ENCODE results near the gene OCA2.
"Not testable (repeated sequence)": the region's sequence is repeated elsewhere in the genome, so short reads cannot be mapped to it uniquely, and the experiment has no call there.

OCA2 gene

GRCh38 chr15:27993544-27993943 is 105.6 kb downstream of the OCA2 start:
- DNase-seq = no peak

GRCh38 chr15:27990521-27991515 is 108.3 kb downstream of the OCA2 start:
- DNase-seq = peak; percentile 18

GRCh38 chr15:27989838-27990237 is 109.3 kb downstream of the OCA2 start:
- no peak for DNase-seq

GRCh38 chr15:27989427-27989826 is 109.7 kb downstream of the OCA2 start:
- peak; percentile 36 for DNase-seq

GRCh38 chr15:27985099-27985498 is 114.0 kb downstream of the OCA2 start:
- no peak for DNase-seq

GRCh38 chr15:27983496-27983895 is 115.6 kb downstream of the OCA2 start:
- no peak for DNase-seq

- no peak for DNase-seq
Observed at GRCh38 chr15:27977696-27978095, 121.4 kb downstream of the OCA2 start.

- no peak for DNase-seq
Observed at GRCh38 chr15:27973886-27974285, 125.2 kb downstream of the OCA2 start.

GRCh38 chr15:27970661-27971392 is 128.3 kb downstream of the OCA2 start:
- no peak for DNase-seq

- no peak for DNase-seq
Observed at GRCh38 chr15:27967541-27967940, 131.6 kb downstream of the OCA2 start.

GRCh38 chr15:27965546-27965945 is 133.6 kb downstream of the OCA2 start:
- no peak for DNase-seq

- DNase-seq = no peak
Observed at GRCh38 chr15:27961801-27962200, 137.3 kb downstream of the OCA2 start.

- DNase-seq = no peak
Observed at GRCh38 chr15:27958911-27959578, 140.1 kb downstream of the OCA2 start.

- no peak for DNase-seq
Observed at GRCh38 chr15:27956285-27956684, 142.8 kb downstream of the OCA2 start.

- DNase-seq = no peak
Observed at GRCh38 chr15:27955087-27955486, 144.0 kb downstream of the OCA2 start.

GRCh38 chr15:27952593-27952992 is 146.5 kb downstream of the OCA2 start:
- DNase-seq = not testable (repeated sequence)

GRCh38 chr15:27951191-27951890 is 147.8 kb downstream of the OCA2 start:
- DNase-seq = no peak

- no peak for DNase-seq
Observed at GRCh38 chr15:27949089-27949488, 150.0 kb downstream of the OCA2 start.

- DNase-seq = no peak
Observed at GRCh38 chr15:27939246-27939645, 159.9 kb downstream of the OCA2 start.

GRCh38 chr15:27937851-27938250 is 161.3 kb downstream of the OCA2 start:
- no peak for DNase-seq

GRCh38 chr15:27936164-27936563 is 163.0 kb downstream of the OCA2 start:
- DNase-seq = peak; percentile 13

GRCh38 chr15:27935328-27935727 is 163.8 kb downstream of the OCA2 start:
- no peak for DNase-seq

- DNase-seq = no peak
Observed at GRCh38 chr15:27934782-27935181, 164.3 kb downstream of the OCA2 start.
